ENCODE measurements around the gene CYP3A4. TPM values are rescaled to one million over a fixed set of nuclear protein-coding genes. Genes with fewer than 3 reads are reported as not detected.
"Not testable (repeated sequence)": the region's sequence is repeated elsewhere in the genome, so short reads cannot be mapped to it uniquely, and the experiment has no call there.

CYP3A4 gene
- total RNA-seq, 1 donor from 2014 or later: not detected

DNA sequence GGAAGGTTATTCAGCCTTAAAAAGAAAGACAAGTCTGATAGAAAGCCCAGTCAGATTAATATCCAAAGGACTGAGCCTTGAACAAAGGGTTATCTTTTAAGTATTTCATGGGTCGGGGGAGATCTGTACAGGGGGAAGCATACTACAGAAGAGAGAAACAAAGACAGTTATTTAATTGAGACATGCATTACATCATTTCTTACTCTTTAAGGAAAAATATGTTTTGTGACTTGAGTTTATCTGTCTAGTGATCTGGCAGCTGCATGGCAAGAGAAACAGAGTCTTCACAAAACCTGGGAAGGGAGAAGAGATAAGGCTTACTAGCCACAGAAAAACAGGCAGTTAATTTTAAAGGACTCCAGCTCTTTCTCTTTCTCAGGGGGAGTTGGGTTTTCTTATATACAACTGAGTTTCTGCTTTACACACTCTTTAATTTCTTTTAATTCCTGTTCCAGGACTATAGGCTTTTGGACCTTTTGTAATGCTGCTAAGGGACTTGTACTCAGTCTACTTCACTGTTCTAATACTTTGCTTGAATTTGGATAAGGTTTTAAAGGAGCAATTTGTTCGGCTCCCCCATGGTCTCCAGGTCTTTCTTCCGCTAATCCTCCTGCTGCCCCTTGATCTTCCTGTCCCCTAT lies 23.0 kb upstream of the CYP3A4 start:
- H3K4me1 Mint-ChIP-seq (ENCODE audit: low read depth): no peaks in the 10 kb centered on the region
- no peak overlapping the region for H3K4me3 Mint-ChIP-seq (ENCODE audit: low read depth)
- DNase-seq (ENCODE audit: low spot score): no peak
- intact Hi-C loops (cut with micrococcal nuclease): no loop called here
- peaks cover 24% of the 10 kb centered on the region for H3K27me3 Mint-ChIP-seq (ENCODE audit: low read depth)
- H3K9me3 Mint-ChIP-seq: peaks cover 25% of the 10 kb centered on the region
- no peaks in the 10 kb centered on the region for H3K36me3 Mint-ChIP-seq (ENCODE audit: low read depth)
- no peak overlapping the region for H3K27ac Mint-ChIP-seq

DNA sequence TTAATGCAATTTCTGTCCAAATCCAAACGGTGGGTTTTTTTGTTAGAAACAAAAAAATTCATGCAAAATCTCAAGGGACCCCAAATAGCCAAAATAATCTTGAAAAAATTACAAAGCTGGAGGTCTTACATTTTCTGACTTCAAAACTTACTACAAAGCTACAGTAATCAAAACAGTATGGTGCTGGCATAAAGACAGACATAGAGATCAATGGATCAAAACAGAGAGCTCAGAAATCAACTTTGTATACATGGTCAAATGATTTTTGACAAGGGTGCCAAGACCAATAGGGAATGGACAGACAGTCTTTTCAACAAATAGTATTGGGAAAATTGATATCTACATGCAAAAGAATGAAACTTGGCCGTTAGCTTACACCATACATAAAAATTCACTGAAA lies 21.7 kb upstream of the CYP3A4 start:
- H3K9me3 Mint-ChIP-seq: peaks cover 25% of the 10 kb centered on the region
- intact Hi-C loops (cut with micrococcal nuclease): no loop called here
- no peak overlapping the region for H3K4me3 Mint-ChIP-seq (ENCODE audit: low read depth)
- peaks cover 33% of the 10 kb centered on the region for H3K27me3 Mint-ChIP-seq (ENCODE audit: low read depth)
- H3K36me3 Mint-ChIP-seq (ENCODE audit: low read depth): no peaks in the 10 kb centered on the region
- no peaks in the 10 kb centered on the region for H3K4me1 Mint-ChIP-seq (ENCODE audit: low read depth)
- DNase-seq (ENCODE audit: low spot score): no peak
- H3K27ac Mint-ChIP-seq: no peak overlapping the region

- peaks cover 19% of the 10 kb centered on the region for H3K9me3 Mint-ChIP-seq
- DNase-seq (ENCODE audit: low spot score); H3K27ac Mint-ChIP-seq; H3K4me1 Mint-ChIP-seq (ENCODE audit: low read depth); H3K4me3 Mint-ChIP-seq (ENCODE audit: low read depth); intact Hi-C loops (cut with micrococcal nuclease); H3K36me3 Mint-ChIP-seq (ENCODE audit: low read depth): not testable (repeated sequence)
- peaks cover 41% of the 10 kb centered on the region for H3K27me3 Mint-ChIP-seq (ENCODE audit: low read depth)
Observed at GRCh38 chr7:99803118-99803517, 19.1 kb upstream of the CYP3A4 start.

DNA sequence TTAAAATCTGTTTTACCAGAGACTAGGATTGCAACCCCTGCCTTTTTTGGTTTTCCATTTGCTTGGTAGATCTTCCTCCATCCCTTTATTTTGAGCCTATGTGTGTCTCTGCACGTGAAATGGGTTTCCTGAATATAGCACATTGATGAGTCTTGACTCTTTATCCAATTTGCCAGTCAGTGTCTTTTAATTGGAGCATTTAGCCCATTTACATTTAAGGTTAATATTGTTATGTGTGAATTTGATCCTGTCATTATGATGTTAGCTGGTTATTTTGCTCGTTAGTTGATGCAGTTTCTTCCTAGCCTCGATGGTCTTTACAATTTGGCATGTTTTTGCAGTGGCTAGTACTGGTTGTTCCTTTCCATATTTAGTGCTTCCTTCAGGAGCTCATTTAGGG lies 17.4 kb upstream of the CYP3A4 start:
- H3K4me3 Mint-ChIP-seq (ENCODE audit: low read depth); H3K36me3 Mint-ChIP-seq (ENCODE audit: low read depth); H3K4me1 Mint-ChIP-seq (ENCODE audit: low read depth); DNase-seq (ENCODE audit: low spot score); H3K27ac Mint-ChIP-seq; intact Hi-C loops (cut with micrococcal nuclease): not testable (repeated sequence)
- Mint-ChIP-seq H3K27me3 (ENCODE audit: low read depth) (peaks cover 42% of the 10 kb centered on the region), H3K9me3 (peaks cover 19% of the 10 kb centered on the region)

DNA sequence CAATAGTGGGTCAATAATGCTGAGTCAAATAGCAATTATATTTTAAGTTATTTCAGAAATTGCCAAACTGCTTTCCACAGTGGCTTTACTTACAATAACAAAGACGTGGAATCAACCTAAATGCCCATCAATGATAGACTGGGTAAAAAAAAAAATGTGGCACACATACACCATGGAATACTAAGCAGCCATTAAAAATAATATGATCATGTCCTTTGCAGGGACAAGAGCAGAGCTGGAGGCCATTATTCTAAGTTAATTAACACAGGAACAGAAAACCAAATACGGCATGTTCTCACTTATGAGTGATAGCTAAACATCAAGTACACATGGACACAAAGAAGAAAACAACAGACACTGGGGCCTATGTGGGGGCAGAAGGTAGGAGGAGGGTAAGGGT lies 15.0 kb upstream of the CYP3A4 start:
- no peak for DNase-seq (ENCODE audit: low spot score)
- Mint-ChIP-seq H3K4me1 (ENCODE audit: low read depth) (no peaks in the 10 kb centered on the region), H3K27me3 (ENCODE audit: low read depth) (peaks cover 28% of the 10 kb centered on the region), H3K27ac (no peak overlapping the region), H3K36me3 (ENCODE audit: low read depth) (no peaks in the 10 kb centered on the region), H3K4me3 (ENCODE audit: low read depth) (no peak overlapping the region), H3K9me3 (no peaks in the 10 kb centered on the region)
- intact Hi-C loops (cut with micrococcal nuclease): no loop called here

GRCh38 chr7:99795864-99796263 lies 11.9 kb upstream of the CYP3A4 start:
- H3K4me3 Mint-ChIP-seq (ENCODE audit: low read depth); H3K36me3 Mint-ChIP-seq (ENCODE audit: low read depth); H3K9me3 Mint-ChIP-seq; intact Hi-C loops (cut with micrococcal nuclease); H3K4me1 Mint-ChIP-seq (ENCODE audit: low read depth); DNase-seq (ENCODE audit: low spot score); H3K27ac Mint-ChIP-seq: not testable (repeated sequence)
- peaks cover 22% of the 10 kb centered on the region for H3K27me3 Mint-ChIP-seq (ENCODE audit: low read depth)

DNA sequence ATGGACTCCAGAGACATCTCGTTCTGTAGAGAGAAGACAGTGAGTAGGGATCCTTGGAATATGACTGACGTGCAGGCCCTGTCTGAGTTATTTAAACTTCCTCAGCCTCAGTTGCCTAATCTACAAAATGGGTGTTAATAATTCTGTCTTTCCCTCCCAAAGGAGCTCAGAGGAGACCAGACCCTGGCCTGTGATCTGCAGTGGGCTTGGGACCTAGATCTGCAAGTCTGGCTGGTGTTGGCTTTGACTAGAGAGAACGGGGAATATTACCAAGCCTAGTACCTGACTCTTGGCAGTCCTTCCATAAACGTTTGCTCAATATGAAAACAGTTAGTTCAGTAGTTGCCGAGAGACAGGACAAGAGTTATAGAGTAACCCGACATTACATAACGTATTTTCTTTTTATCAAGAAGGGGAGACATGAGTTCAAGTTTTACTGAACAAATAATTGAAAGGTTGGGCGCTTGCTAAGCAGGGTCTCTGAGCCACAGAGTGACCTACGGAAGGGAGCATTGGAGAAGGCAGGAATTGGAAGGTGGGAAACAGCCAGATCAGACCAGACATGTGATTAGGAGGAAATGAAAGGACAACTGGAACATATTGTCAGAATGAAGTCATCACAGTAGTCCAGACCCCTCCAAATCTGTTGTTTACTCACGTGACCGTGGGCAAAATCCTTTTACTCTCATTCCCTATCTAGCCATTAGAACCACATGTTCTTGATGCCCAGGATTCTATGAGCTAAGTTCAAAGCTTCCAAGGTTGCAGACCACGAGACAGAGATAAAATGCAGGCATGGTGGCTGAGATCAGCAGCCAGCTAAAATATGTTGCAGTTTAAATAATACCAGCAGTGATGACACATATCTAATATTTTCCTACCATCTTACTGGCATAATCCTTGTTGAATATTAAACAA lies 10.9 kb upstream of the CYP3A4 start:
- Mint-ChIP-seq H3K4me3 (ENCODE audit: low read depth) (no peak overlapping the region), H3K4me1 (ENCODE audit: low read depth) (peaks cover 1% of the 10 kb centered on the region), H3K27ac (no peak overlapping the region), H3K36me3 (ENCODE audit: low read depth) (no peaks in the 10 kb centered on the region), H3K27me3 (ENCODE audit: low read depth) (peaks cover 17% of the 10 kb centered on the region), H3K9me3 (peaks cover 4% of the 10 kb centered on the region)
- no peak for DNase-seq (ENCODE audit: low spot score)
- intact Hi-C loops (cut with micrococcal nuclease): no loop called here

GRCh38 chr7:99793443-99793842 lies 9.5 kb upstream of the CYP3A4 start:
- H3K4me3 Mint-ChIP-seq (ENCODE audit: low read depth): no peak overlapping the region
- peaks cover 15% of the 10 kb centered on the region for H3K27me3 Mint-ChIP-seq (ENCODE audit: low read depth)
- peaks cover 7% of the 10 kb centered on the region for H3K4me1 Mint-ChIP-seq (ENCODE audit: low read depth)
- H3K9me3 Mint-ChIP-seq: peaks cover 7% of the 10 kb centered on the region
- H3K36me3 Mint-ChIP-seq (ENCODE audit: low read depth): no peaks in the 10 kb centered on the region
- H3K27ac Mint-ChIP-seq: no peak overlapping the region
- intact Hi-C loops (cut with micrococcal nuclease): no loop called here
- no peak for DNase-seq (ENCODE audit: low spot score)

DNA sequence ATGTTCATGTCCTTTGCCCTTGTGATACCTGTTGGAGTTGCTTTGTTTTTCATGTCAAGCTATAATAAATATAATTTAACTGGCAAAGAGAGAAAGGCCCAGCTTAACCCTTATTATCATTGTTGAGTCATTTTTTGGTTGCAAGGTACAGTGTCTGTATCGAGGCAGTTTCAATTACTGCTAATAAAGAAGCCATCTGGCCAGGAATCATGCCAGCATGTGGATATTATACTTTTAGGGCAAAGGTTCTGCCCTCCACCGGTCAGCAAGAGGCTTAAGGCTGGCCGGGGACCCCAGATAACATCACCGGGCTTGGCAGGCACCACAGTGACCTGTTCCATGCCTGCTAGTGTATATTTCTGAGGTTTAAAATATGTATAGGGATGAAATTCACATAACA lies 9.0 kb upstream of the CYP3A4 start:
- H3K27ac Mint-ChIP-seq: no peak overlapping the region
- peaks cover 11% of the 10 kb centered on the region for H3K4me1 Mint-ChIP-seq (ENCODE audit: low read depth)
- H3K36me3 Mint-ChIP-seq (ENCODE audit: low read depth): no peaks in the 10 kb centered on the region
- intact Hi-C loops (cut with micrococcal nuclease): no loop called here
- H3K27me3 Mint-ChIP-seq (ENCODE audit: low read depth): peaks cover 11% of the 10 kb centered on the region
- no peak overlapping the region for H3K4me3 Mint-ChIP-seq (ENCODE audit: low read depth)
- DNase-seq (ENCODE audit: low spot score): no peak
- H3K9me3 Mint-ChIP-seq: peaks cover 7% of the 10 kb centered on the region

- intact Hi-C loops (cut with micrococcal nuclease): no loop called here
- Mint-ChIP-seq H3K27ac (no peak overlapping the region), H3K4me3 (ENCODE audit: low read depth) (no peak overlapping the region), H3K9me3 (peaks cover 7% of the 10 kb centered on the region), H3K4me1 (ENCODE audit: low read depth) (peaks cover 15% of the 10 kb centered on the region), H3K27me3 (ENCODE audit: low read depth) (peaks cover 7% of the 10 kb centered on the region), H3K36me3 (ENCODE audit: low read depth) (no peaks in the 10 kb centered on the region)
- no peak for DNase-seq (ENCODE audit: low spot score)
Observed at GRCh38 chr7:99791667-99792369, 7.8 kb upstream of the CYP3A4 start.

- no peak overlapping the region for H3K4me3 Mint-ChIP-seq (ENCODE audit: low read depth)
- H3K36me3 Mint-ChIP-seq (ENCODE audit: low read depth): no peaks in the 10 kb centered on the region
- intact Hi-C loops (cut with micrococcal nuclease): no loop called here
- no peak overlapping the region for H3K27ac Mint-ChIP-seq
- H3K4me1 Mint-ChIP-seq (ENCODE audit: low read depth): peaks cover 15% of the 10 kb centered on the region
- peaks cover 7% of the 10 kb centered on the region for H3K27me3 Mint-ChIP-seq (ENCODE audit: low read depth)
- H3K9me3 Mint-ChIP-seq: peaks cover 7% of the 10 kb centered on the region
- DNase-seq (ENCODE audit: low spot score): no peak
Observed at GRCh38 chr7:99791021-99791420, 7.0 kb upstream of the CYP3A4 start.

DNA sequence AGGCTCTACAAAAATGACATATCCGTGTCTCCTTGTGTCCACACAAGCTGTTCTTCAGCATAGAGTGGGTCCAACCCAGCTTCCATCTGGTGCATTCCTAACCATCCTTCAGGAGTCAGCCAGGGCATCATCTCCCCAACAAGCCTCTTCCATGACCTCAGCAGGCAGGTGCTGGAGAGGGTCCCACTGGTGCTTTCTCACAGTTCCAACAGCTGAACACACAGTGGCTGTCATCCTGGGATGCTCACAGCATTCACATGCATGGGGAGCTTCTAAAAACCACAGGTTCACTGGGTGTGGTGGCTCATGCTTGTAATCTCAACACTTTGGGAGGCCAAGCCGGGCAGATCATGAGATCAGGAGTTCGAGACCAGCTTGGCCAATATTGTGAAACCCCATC lies 6.4 kb upstream of the CYP3A4 start:
- no peaks in the 10 kb centered on the region for H3K36me3 Mint-ChIP-seq (ENCODE audit: low read depth)
- H3K4me3 Mint-ChIP-seq (ENCODE audit: low read depth): no peak overlapping the region
- H3K9me3 Mint-ChIP-seq: peaks cover 7% of the 10 kb centered on the region
- intact Hi-C loops (cut with micrococcal nuclease): no loop called here
- DNase-seq (ENCODE audit: low spot score): no peak
- no peak overlapping the region for H3K27ac Mint-ChIP-seq
- H3K27me3 Mint-ChIP-seq (ENCODE audit: low read depth): peaks cover 7% of the 10 kb centered on the region
- H3K4me1 Mint-ChIP-seq (ENCODE audit: low read depth): peaks cover 15% of the 10 kb centered on the region

All from activated T-helper 2 cell treated with anti-CD3 and anti-CD28 coated beads, Interferon-gamma antibody, Interleukin-2, Interleukin-4, amounts not matched to agents 10 μg/mL and 5 μg/mL and 100 μg/mL, durations not matched to agents 14 hours and 24 hours and 36 hours (primary cell).